GM21717 (cell line): ENCODE results near the gene TSKU.

Experiments used
- ATAC-seq: cut with Tn5 transposase; IDR thresholded peaks from one replicate; pipeline ENCODE4 v1.9.1; 2021; ENCODE audit warnings: mild to moderate bottlenecking, moderate library complexity; ENCODE audit not compliant: unreplicated experiment

The TSKU gene

GRCh38 chr11:76843907-76844306, 60.8 kb downstream of the TSKU start:
- no peak for ATAC-seq

- no peak for ATAC-seq
These were observed 61.4 kb downstream of the TSKU start for GRCh38 chr11:76844511-76844910.

- no peak for ATAC-seq
These were observed 61.9 kb downstream of the TSKU start for GRCh38 chr11:76845069-76845468.

- ATAC-seq = no peak
These were observed 63.3 kb downstream of the TSKU start for GRCh38 chr11:76846441-76846840.
